ENCODE measurements around the gene AMACR. TPM values are rescaled to one million over a fixed set of nuclear protein-coding genes. Genes with fewer than 3 reads are reported as not detected.

The AMACR gene
- total RNA-seq, 1 donor from 2014 or later, result 1.3 TPM

DNA sequence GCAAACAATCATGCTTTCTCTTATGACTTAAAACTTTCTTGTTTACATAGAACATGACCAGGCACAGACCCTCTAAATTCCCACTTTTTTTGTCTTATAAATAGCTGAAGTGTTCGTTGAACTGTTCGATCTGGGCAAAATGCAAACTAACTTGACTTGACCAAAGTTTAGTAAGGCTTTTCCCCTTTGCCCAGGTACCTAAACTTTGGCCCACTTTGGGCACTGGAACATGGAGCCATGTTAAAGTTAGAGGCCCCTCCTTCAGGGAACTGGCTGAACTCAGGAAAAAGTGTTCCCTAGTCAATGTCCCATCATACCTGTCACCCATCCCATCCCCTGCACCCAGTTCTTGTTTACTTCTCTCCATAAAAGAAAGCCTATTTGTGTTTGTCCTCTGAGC, 9.4 kb upstream of the AMACR start:
- no peaks in the 10 kb centered on the region for H3K36me3 ChIP-seq

DNA sequence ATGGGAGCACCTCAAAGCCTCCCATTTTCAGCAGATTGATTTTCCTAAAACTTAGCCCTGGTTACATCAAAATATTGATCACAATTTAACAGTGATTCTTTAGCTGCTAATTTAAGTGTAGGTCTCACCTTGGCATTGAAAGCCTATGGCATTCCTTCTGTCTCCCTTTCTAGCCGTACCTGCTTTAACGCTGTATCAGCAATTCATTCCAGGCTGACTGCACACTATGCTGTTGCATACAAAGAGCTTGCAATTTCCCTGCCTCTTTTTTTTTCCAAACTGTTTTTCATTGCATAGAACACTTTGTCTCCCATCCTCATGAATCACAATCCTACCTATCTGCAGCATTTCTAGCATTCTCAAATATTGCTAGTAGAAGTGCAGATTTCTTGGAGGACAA, 8.9 kb upstream of the AMACR start:
- Histone ChIP-seq H3K9me3 (no peaks in the 10 kb centered on the region), H3K27ac (no peak overlapping the region), H3K4me1 (peaks cover 0 to 2% of the 10 kb centered on the region in 2 donors), H3K36me3 (no peaks in the 10 kb centered on the region), H3K27me3 (no peaks in the 10 kb centered on the region), H3K4me3 (no peak overlapping the region)
- intact Hi-C loops (cut with DNase I), result no loop called here
- TF ChIP-seq, protein P1, sequence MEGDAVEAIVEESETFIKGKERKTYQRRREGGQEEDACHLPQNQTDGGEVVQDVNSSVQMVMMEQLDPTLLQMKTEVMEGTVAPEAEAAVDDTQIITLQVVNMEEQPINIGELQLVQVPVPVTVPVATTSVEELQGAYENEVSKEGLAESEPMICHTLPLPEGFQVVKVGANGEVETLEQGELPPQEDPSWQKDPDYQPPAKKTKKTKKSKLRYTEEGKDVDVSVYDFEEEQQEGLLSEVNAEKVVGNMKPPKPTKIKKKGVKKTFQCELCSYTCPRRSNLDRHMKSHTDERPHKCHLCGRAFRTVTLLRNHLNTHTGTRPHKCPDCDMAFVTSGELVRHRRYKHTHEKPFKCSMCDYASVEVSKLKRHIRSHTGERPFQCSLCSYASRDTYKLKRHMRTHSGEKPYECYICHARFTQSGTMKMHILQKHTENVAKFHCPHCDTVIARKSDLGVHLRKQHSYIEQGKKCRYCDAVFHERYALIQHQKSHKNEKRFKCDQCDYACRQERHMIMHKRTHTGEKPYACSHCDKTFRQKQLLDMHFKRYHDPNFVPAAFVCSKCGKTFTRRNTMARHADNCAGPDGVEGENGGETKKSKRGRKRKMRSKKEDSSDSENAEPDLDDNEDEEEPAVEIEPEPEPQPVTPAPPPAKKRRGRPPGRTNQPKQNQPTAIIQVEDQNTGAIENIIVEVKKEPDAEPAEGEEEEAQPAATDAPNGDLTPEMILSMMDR (IDR thresholded peaks at IDR 0.05), result no peak
- DNase-seq (ENCODE audit: low spot score in 2 of 2), result no peak

More for the DNA sequence above, 9.4 kb upstream of the AMACR start:
- H3K27ac ChIP-seq, result no peak overlapping the region
- TF ChIP-seq, protein P1 (IDR thresholded peaks at IDR 0.05), result no peak
- intact Hi-C loops (cut with DNase I), result no loop called here
- no peak for DNase-seq (ENCODE audit: low spot score in 2 of 2)
- H3K4me1 ChIP-seq, result peaks cover 0 to 2% of the 10 kb centered on the region in 2 donors
- H3K4me3 ChIP-seq, result no peak overlapping the region
- H3K27me3 ChIP-seq, result no peaks in the 10 kb centered on the region
- no peaks in the 10 kb centered on the region for H3K9me3 ChIP-seq

DNA sequence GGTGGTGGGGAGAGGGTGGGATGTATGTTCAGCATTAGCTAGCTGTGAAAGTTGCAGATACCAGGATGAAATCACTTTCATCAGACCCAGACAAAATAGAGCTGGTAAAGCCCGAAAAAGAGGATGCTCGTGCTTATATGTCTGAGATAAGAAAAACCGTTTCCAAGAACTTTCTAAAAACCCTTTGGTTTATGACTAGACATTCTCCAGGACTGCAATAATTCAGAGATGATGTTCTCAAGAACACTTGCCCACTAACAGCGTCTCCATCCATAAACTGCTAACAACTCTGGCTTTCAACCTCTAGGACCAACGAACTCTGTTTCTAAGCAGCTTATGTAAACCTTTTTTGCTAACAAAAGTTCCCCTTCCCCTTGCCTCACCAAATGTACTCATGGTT, 8.4 kb upstream of the AMACR start:
- Histone ChIP-seq H3K36me3 (no peaks in the 10 kb centered on the region), H3K27me3 (no peaks in the 10 kb centered on the region), H3K9me3 (no peaks in the 10 kb centered on the region), H3K4me1 (peaks cover 0 to 2% of the 10 kb centered on the region in 2 donors), H3K4me3 (no peak overlapping the region), H3K27ac (no peak overlapping the region)
- intact Hi-C loops (cut with DNase I), result no loop called here
- no peak for DNase-seq (ENCODE audit: low spot score in 2 of 2)
- TF ChIP-seq, protein P1 (IDR thresholded peaks at IDR 0.05), result no peak

DNA sequence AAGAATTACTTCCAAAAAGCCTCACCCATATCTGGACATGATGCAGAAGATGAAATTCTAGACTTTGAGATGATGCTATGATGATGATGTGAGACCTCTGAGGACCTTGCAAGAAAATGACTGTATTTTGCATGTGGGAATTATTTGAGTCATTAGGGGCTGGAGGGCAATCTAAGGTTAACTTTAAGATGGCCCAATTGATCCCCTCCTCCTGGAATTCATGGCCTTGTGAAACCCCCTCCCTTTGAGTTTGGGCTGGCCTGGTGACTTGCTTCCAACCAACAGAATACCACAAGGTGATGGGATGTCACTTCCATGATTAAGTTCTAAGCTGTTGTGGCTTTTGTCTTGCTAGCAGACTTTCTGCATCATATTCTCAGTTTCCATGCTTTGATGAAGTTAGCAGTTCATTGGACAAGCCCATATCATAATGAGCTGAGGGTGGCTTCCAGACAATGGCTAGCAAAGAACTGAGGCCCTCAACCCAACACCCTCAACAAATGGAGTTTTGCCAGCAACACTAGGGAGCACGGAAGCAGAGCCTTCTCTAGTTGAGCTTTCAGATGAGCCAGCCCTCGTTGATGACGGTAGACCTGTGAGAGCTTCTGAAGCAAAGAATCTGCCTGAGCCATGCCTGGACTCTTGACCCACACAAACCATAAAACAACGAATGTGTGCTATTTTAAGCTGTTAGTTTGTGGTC, 7.4 kb upstream of the AMACR start:
- no peaks in the 10 kb centered on the region for H3K9me3 ChIP-seq
- no peak overlapping the region for H3K4me3 ChIP-seq
- intact Hi-C loops (cut with DNase I), result no loop called here
- no peak overlapping the region for H3K27ac ChIP-seq
- no peak for DNase-seq (ENCODE audit: low spot score in 2 of 2)
- peaks cover 0 to 2% of the 10 kb centered on the region in 2 donors for H3K4me1 ChIP-seq
- TF ChIP-seq, protein P1 (IDR thresholded peaks at IDR 0.05), result no peak
- no peaks in the 10 kb centered on the region for H3K27me3 ChIP-seq
- H3K36me3 ChIP-seq, result no peaks in the 10 kb centered on the region

DNA sequence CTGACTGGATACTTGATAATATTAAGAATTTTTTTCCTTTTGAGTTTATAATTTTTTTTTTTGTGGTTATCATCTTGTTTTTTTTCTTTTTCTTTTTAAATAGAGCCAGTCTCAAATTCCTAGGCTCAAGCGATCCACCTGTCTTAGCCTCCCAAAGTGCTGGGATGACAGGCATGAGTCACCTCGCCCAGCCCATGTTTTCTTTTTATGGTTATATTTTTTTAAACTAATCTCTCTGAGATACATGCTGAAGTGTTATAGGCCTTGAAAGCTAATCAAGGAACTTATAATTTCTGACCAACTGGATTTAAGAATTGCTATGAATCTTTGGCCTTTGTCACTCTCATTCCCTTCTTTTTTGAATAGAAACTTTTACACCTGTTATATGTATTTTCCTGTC, 6.8 kb upstream of the AMACR start:
- TF ChIP-seq, protein P1 (IDR thresholded peaks at IDR 0.05), result no peak

More for the DNA sequence above, 6.8 kb upstream of the AMACR start:
- no peak for DNase-seq (ENCODE audit: low spot score in 2 of 2)
- Histone ChIP-seq H3K36me3 (no peaks in the 10 kb centered on the region), H3K4me3 (no peak overlapping the region), H3K27me3 (no peaks in the 10 kb centered on the region), H3K4me1 (peaks cover 0 to 2% of the 10 kb centered on the region in 2 donors), H3K9me3 (no peaks in the 10 kb centered on the region), H3K27ac (no peak overlapping the region)
- intact Hi-C loops (cut with DNase I), result no loop called here
